ENCODE measurements around the gene CALCR.

The CALCR gene

GRCh38 chr7:93448176-93448575, 126.3 kb downstream of the CALCR start:
- DNase-seq (ENCODE audit: low read depth), result no peak

GRCh38 chr7:93447509-93447908, 127.0 kb downstream of the CALCR start:
- DNase-seq (ENCODE audit: low read depth), result no peak

- peak; percentile 4 for DNase-seq (ENCODE audit: low read depth)
Observed at GRCh38 chr7:93442478-93443224, 131.9 kb downstream of the CALCR start.

- no peak for DNase-seq (ENCODE audit: low read depth)
Observed at GRCh38 chr7:93435791-93436190, 138.7 kb downstream of the CALCR start.

- no peak for DNase-seq (ENCODE audit: low read depth)
Observed at GRCh38 chr7:93432130-93432529, 142.4 kb downstream of the CALCR start.

- no peak for DNase-seq (ENCODE audit: low read depth)
Observed at GRCh38 chr7:93430917-93431588, 143.5 kb downstream of the CALCR start.

- no peak for DNase-seq (ENCODE audit: low read depth)
Observed at GRCh38 chr7:93429563-93429962, 145.0 kb downstream of the CALCR start.

GRCh38 chr7:93427107-93427506, 147.4 kb downstream of the CALCR start:
- no peak for DNase-seq (ENCODE audit: low read depth)

GRCh38 chr7:93426155-93426696, 148.3 kb downstream of the CALCR start:
- no peak for DNase-seq (ENCODE audit: low read depth)

- no peak for DNase-seq (ENCODE audit: low read depth)
Observed at GRCh38 chr7:93414574-93414973, 159.9 kb downstream of the CALCR start.

GRCh38 chr7:93409324-93409723, 165.2 kb downstream of the CALCR start:
- DNase-seq (ENCODE audit: low read depth), result no peak

- no peak for DNase-seq (ENCODE audit: low read depth)
Observed at GRCh38 chr7:93407239-93407638, 167.3 kb downstream of the CALCR start.

GRCh38 chr7:93402944-93403343, 171.6 kb downstream of the CALCR start:
- DNase-seq (ENCODE audit: low read depth), result no peak

- no peak for DNase-seq (ENCODE audit: low read depth)
Observed at GRCh38 chr7:93399642-93400041, 174.9 kb downstream of the CALCR start.

- no peak for DNase-seq (ENCODE audit: low read depth)
Observed at GRCh38 chr7:93392984-93393383, 181.5 kb downstream of the CALCR start.

- no peak for DNase-seq (ENCODE audit: low read depth)
Observed at GRCh38 chr7:93390660-93391059, 183.9 kb downstream of the CALCR start.

- no peak for DNase-seq (ENCODE audit: low read depth)
Observed at GRCh38 chr7:93382362-93382761, 192.2 kb downstream of the CALCR start.

GRCh38 chr7:93378131-93378760, 196.3 kb downstream of the CALCR start:
- DNase-seq (ENCODE audit: low read depth), result no peak

- DNase-seq (ENCODE audit: low read depth), result no peak
Observed at GRCh38 chr7:93375603-93376002, 198.9 kb downstream of the CALCR start.

Data from T follicular helper cell (primary cell).